ENCODE data around the gene PRR20C. TPM values are rescaled to one million over a fixed set of nuclear protein-coding genes. Genes with fewer than 3 reads are reported as not detected.
"Not testable (repeated sequence)": the region's sequence is repeated elsewhere in the genome, so short reads cannot be mapped to it uniquely, and the experiment has no call there.

PRR20C gene
- polyA plus RNA-seq, result not detected

DNA sequence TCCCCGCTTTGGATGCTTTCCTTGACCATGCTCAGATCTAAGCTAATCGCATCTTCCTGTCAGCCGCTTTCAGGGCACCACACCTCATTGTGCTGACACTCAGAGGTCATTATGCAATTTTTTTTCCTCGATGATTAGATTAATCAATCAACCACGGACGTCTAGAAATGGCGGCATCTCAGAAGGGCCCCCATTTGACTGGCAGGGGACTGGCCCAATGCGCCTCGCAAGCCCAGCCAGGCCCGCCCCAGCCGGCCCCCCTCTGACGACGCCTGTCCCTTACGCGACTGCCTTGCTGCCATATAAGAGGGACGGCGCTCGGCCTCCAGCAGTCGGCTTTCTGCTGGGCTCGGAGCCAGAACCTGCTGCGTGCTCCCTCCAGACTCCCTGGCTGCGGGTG lies at the start of gene PRR20C:
TSS of gene PRR20C (plus strand) at position 301 of the 400 bp plus-strand sequence. CDS start 387 bp downstream, outside the sequence.
- no CpG with 5 or more reads among the region's 22 CpGs for WGBS, 3 donors

DNA sequence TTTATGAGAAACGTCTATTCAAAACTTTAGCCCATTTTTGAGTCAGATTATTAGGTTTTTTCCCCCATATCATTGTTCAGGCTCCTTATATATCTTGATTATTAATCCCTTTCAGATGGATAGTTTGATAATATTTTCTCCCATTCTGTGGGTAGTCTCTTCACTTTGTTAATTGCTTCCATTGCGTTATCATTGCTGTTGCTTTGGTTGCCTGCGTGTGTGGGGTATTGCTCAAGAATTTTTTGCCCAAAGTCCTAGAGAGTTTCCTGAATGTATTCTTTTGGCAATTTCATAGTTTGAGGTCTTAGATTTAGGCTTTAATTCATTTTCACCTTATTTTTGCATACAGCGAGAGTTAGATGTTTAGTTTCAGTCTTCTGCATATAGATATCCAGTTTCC lies 38.9 kb upstream of the PRR20C start:
- H3K27ac ChIP-seq (ENCODE audit: low read depth, low read length), result no peak overlapping the region
- 85 to 89% (median 88%) methylated on average over 4 of the region's 4 CpGs for WGBS, 3 donors

More for the DNA sequence above, at the start of gene PRR20C:
- not testable (repeated sequence) for H3K27ac ChIP-seq (ENCODE audit: low read depth, low read length)

DNA sequence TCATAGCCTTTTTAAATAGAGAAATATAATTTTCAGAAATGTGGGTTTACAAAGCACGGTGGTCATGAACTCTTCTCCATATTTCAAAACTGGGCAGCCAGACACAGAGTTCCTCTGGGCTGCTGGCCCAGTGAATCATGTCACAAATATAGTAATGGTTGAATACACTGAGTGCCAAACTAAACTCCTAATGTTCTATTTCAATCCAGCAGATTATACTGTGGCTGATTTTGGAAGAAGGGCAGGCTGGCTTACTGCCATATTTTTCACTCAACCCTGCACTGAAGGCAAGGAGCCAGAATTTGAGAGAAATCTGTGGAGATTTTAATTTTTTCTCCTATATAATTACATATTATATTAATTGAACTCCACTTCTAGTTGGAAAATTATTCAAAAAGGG lies 30.2 kb upstream of the PRR20C start:
- H3K27ac ChIP-seq (ENCODE audit: low read depth, low read length), result no peak overlapping the region
- WGBS, 3 donors, result 34 to 60% (median 42%) methylated on average over 1 of the region's 1 CpG

DNA sequence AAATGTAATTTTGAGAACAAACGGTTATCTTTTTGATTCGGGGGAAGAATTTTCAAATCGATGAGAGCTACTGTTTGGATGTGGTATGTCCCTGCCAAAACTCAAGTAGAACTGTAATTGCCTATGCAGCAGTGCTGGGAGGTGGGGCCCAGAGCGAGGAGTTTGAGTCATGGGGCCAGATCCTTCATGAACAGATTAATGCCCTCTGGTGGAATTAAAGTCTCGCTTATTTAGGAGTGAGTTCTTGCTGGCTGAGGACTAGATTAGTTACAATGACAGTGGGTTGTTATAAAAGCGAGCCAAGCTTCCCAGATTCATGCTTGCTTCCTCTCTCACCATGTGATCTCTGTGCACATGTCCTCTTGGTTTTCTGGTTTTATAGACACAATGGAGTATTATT lies 25.0 kb upstream of the PRR20C start:
- H3K27ac ChIP-seq (ENCODE audit: low read depth, low read length), result no peak overlapping the region
- WGBS, 3 donors, result 81 to 88% (median 84%) methylated on average over 6 of the region's 6 CpGs

DNA sequence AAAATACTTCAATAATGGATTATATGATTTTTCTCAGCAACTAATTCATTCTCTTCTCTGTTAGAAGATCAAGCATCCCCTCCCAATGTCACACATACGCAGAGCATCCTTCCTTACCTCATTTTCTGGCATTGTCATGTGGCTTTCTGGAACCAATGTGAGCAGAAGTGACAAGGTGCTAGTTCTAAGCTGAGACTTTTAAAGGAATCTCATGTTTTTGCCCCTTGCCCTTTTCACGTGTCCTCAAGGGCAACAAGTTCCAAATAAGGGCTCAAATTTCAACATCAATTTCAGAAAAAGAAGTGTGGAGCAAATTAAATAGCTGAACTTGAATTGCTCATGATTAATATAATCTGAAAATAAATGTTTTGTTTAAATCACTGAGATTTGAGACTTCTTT lies 17.8 kb upstream of the PRR20C start:
- no peak overlapping the region for H3K27ac ChIP-seq (ENCODE audit: low read depth, low read length)
- 45 to 61% (median 61%) methylated on average over 2 of the region's 2 CpGs for WGBS, 3 donors

DNA sequence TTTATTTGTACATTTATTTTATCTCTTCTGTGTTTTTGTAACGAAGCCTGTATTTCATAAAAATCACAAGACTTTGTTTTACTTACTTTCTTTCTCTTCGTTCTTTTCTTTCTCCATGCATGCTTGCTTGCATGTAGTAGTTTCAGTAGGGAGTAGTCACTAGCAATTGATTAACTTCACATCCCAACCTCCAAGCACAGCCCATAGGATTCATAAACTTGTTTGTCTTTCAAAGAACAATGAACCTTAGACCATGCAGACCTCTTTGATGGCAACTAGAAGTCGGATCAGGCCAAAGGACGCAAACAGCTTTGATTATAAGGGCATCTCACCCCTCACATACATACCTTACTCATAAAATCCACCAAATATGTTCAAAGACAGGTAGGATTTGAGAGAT lies 16.3 kb upstream of the PRR20C start:
- WGBS, 3 donors, result 44 to 82% (median 80%) methylated on average over 4 of the region's 4 CpGs
- no peak overlapping the region for H3K27ac ChIP-seq (ENCODE audit: low read depth, low read length)

DNA sequence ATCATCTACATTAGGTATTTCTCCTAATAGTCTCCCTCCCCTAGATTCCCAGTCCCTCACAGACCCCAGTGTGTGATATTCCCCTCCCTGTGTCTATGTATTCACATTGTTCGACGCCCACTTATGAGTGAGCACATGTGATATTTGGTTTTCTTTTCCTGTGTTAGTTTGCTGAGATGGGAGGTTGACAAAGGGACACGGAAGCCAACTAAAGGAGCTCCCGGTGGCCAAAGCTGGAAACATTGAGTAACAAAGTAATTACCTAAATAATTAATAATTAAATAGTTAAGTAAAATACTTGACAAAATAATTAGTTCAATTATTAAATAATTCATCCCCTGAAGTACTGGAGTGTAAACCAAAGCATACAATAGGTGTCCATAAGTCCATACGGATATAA lies 14.9 kb upstream of the PRR20C start:
- no peak overlapping the region for H3K27ac ChIP-seq (ENCODE audit: low read depth, low read length)
- 87 to 92% (median 89%) methylated on average over 5 of the region's 5 CpGs for WGBS, 3 donors

DNA sequence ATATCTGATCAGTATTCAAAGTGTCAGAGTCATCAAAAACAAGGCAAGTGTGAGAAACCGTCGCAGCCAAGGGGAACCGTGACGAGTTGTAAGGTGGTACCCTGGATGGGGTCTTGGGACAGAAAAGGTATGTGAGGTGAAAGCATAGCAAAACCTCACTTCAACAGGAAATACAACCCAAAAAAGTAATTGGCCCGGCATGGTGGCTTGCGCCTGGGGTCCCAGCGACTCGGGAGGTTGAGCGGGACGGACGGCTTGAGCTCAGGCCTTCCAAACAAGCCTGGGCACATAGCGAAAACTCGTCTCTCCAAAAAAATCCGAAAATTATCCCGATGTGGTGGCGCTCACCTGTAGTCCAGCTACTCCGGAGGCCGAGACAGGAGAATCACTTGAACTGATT lies 14.1 kb upstream of the PRR20C start:
- not testable (repeated sequence) for H3K27ac ChIP-seq (ENCODE audit: low read depth, low read length)
- WGBS, 3 donors, result 86 to 96% methylated on average over 5 to 7 of the region's 18 CpGs; no CpG with 5 or more reads in 1 of the 3 donors

DNA sequence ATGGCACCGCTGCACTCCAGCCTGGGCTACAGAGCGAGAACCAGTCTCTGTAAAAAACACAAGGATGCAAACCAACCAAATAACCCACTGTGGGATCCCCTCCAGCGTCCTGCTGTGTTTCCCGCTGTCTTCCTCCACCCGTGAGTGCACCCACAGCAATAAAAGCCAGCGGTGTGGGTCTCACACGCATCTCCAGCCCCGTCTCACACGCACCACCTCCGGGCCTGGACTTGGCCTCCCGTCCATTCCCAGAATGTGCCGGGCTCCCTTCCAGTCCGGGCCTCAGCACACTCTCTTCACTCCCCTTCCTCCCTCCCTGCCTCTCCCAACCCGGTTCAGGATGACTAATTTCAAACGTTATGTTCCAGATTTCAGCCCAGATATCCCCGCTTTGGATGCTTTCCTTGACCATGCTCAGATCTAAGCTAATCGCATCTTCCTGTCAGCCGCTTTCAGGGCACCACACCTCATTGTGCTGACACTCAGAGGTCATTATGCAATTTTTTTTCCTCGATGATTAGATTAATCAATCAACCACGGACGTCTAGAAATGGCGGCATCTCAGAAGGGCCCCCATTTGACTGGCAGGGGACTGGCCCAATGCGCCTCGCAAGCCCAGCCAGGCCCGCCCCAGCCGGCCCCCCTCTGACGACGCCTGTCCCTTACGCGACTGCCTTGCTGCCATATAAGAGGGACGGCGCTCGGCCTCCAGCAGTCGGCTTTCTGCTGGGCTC lies 13.5 kb upstream of the PRR20C start, which contains the start of gene PRR20A:
TSS of gene PRR20A (plus strand) at position 684 of the 734 bp plus-strand sequence. CDS start 387 bp downstream, outside the sequence.
- WGBS, 3 donors, result 91 to 96% (median 95%) methylated on average over 9 to 10 of the region's 34 CpGs
- not testable (repeated sequence) for H3K27ac ChIP-seq (ENCODE audit: low read depth, low read length)

DNA sequence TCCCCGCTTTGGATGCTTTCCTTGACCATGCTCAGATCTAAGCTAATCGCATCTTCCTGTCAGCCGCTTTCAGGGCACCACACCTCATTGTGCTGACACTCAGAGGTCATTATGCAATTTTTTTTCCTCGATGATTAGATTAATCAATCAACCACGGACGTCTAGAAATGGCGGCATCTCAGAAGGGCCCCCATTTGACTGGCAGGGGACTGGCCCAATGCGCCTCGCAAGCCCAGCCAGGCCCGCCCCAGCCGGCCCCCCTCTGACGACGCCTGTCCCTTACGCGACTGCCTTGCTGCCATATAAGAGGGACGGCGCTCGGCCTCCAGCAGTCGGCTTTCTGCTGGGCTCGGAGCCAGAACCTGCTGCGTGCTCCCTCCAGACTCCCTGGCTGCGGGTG lies 6.7 kb upstream of the PRR20C start, which contains the start of gene PRR20B:
TSS of gene PRR20B (plus strand) at position 301 of the 400 bp plus-strand sequence. CDS start 387 bp downstream, outside the sequence.
- H3K27ac ChIP-seq (ENCODE audit: low read depth, low read length), result not testable (repeated sequence)
- WGBS, 3 donors, result no CpG with 5 or more reads among the region's 22 CpGs

DNA sequence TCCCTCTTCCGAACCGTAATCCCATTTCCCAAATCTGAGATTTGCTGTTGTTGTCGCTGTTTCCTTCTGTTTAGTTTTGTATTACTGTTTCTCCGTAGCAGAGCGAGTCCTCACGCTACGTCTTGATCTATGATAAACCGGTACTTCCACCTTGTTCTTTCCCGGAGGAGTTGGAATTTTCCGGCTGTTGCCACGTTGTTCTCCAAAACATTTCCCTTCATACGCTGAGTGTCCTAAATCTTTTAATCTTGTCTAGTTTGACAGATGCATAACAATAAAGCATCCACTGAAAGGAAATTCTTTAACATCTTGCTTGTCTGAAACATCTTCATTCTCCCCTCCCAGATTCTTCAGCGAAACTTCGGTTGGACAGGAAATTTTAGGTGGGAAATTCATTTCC lies 5.8 kb upstream of the PRR20C start:
- 88 to 95% (median 94%) methylated on average over 6 of the region's 14 CpGs for WGBS, 3 donors
- H3K27ac ChIP-seq (ENCODE audit: low read depth, low read length), result not testable (repeated sequence)

DNA sequence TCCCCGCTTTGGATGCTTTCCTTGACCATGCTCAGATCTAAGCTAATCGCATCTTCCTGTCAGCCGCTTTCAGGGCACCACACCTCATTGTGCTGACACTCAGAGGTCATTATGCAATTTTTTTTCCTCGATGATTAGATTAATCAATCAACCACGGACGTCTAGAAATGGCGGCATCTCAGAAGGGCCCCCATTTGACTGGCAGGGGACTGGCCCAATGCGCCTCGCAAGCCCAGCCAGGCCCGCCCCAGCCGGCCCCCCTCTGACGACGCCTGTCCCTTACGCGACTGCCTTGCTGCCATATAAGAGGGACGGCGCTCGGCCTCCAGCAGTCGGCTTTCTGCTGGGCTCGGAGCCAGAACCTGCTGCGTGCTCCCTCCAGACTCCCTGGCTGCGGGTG lies 6.5 kb downstream of the PRR20C start, which contains the start of gene PRR20D:
TSS of gene PRR20D (plus strand) at position 301 of the 400 bp plus-strand sequence. CDS start 387 bp downstream, outside the sequence.
- not testable (repeated sequence) for H3K27ac ChIP-seq (ENCODE audit: low read depth, low read length)
- no CpG with 5 or more reads among the region's 22 CpGs for WGBS, 3 donors

DNA sequence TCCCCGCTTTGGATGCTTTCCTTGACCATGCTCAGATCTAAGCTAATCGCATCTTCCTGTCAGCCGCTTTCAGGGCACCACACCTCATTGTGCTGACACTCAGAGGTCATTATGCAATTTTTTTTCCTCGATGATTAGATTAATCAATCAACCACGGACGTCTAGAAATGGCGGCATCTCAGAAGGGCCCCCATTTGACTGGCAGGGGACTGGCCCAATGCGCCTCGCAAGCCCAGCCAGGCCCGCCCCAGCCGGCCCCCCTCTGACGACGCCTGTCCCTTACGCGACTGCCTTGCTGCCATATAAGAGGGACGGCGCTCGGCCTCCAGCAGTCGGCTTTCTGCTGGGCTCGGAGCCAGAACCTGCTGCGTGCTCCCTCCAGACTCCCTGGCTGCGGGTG lies 13.0 kb downstream of the PRR20C start, which contains the start of gene PRR20E:
TSS of gene PRR20E (plus strand) at position 301 of the 400 bp plus-strand sequence. CDS start 387 bp downstream, outside the sequence.
- not testable (repeated sequence) for H3K27ac ChIP-seq (ENCODE audit: low read depth, low read length)
- no CpG with 5 or more reads among the region's 22 CpGs for WGBS, 3 donors

DNA sequence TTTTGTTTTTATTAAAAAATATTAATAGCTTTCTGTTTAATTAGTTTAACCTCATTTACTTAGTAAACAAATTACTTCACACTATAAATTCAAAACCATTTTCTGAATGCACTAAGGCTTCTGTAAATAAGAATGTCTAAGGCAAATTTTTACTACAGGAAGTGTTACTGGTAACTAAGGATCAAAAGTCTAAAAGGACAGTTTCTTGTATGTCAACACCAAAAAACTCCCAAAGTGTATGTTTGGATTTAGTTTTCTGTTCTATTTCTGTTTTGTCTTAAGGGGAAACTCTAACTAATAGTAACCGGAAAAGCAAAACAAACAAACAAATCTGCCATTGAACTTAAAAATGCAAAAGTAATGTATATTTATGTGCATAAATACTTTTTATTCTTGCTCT lies 37.8 kb downstream of the PRR20C start:
- WGBS, 3 donors, result 84 to 95% (median 89%) methylated on average over 1 of the region's 1 CpG

More for the DNA sequence above, 37.8 kb downstream of the PRR20C start:
- H3K27ac ChIP-seq (ENCODE audit: low read depth, low read length), result no peak overlapping the region

Other genes starting within 250 kb of the PRR20C start
- gene PRR20A, start 13.1 kb upstream of the PRR20C start, polyA plus RNA-seq, result not detected
- not detected for gene PRR20B, start 6.6 kb upstream of the PRR20C start, polyA plus RNA-seq
- not detected for gene PRR20D, start 6.6 kb downstream of the PRR20C start, polyA plus RNA-seq
- not detected for gene PRR20E, start 13.1 kb downstream of the PRR20C start, polyA plus RNA-seq

Data from adipose tissue (tissue), 3 donors.